ENCODE measurements around the gene GPRC5C. TPM values are rescaled to one million over a fixed set of nuclear protein-coding genes. Genes with fewer than 3 reads are reported as not detected.
A peak's percentile ranks its signal among the peaks of the same experiment; 100 is the strongest.

The GPRC5C gene
- total and polyA plus RNA-seq, 8 donors: 47.3 to 107 (median 54.1) TPM

DNA sequence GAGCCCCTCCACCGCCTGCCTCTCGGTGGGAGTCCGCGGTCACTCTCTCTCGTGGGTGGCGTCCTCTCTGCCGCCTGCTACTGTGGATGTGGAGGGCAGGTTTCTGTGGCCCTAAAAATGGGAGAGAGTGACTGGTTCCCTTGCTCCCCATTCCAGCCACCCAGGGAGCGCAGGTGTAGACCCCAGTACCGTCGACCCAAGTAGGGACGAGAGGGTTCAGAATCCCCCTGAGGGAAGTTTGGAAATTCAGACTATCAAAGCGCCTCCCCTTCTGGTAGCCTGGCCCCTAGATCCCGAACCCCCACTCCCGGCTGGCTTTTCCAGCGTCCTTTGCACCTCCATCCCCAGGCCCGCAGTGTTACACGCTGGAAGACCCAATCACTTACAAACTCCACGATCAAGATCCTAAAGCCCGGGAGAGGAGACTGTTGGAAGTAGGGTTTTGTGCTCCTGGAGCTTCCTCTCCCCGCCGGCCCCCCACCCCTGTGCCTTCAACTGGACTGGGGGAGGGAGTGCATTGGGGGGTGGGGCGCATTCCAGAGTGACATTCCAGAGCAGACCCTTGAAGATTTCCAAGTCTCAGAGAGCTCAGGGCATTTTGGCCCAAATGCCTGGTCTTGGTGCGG lies 991 bp downstream of the GPRC5C start:
- H3K4me1 ChIP-seq: peaks cover 14 to 35% of the 10 kb centered on the region in 2 donors
- H3K36me3 ChIP-seq: no peaks in the 10 kb centered on the region
- TF ChIP-seq, protein P1, sequence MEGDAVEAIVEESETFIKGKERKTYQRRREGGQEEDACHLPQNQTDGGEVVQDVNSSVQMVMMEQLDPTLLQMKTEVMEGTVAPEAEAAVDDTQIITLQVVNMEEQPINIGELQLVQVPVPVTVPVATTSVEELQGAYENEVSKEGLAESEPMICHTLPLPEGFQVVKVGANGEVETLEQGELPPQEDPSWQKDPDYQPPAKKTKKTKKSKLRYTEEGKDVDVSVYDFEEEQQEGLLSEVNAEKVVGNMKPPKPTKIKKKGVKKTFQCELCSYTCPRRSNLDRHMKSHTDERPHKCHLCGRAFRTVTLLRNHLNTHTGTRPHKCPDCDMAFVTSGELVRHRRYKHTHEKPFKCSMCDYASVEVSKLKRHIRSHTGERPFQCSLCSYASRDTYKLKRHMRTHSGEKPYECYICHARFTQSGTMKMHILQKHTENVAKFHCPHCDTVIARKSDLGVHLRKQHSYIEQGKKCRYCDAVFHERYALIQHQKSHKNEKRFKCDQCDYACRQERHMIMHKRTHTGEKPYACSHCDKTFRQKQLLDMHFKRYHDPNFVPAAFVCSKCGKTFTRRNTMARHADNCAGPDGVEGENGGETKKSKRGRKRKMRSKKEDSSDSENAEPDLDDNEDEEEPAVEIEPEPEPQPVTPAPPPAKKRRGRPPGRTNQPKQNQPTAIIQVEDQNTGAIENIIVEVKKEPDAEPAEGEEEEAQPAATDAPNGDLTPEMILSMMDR (IDR thresholded peaks at IDR 0.05): no peak
- intact Hi-C loops (cut with DNase I): no loop called here
- H3K9me3 ChIP-seq: peaks cover 0 to 9% of the 10 kb centered on the region in 2 donors
- H3K4me3 ChIP-seq: peak overlapping the region; percentile 49 to 58
- H3K27me3 ChIP-seq: peaks cover 11 to 71% of the 10 kb centered on the region in 2 donors
- no peak for ATAC-seq
- peak overlapping the region; percentile 63 to 93 for H3K27ac ChIP-seq
- peak in 1 of 4 donors; percentile 49 for DNase-seq

DNA sequence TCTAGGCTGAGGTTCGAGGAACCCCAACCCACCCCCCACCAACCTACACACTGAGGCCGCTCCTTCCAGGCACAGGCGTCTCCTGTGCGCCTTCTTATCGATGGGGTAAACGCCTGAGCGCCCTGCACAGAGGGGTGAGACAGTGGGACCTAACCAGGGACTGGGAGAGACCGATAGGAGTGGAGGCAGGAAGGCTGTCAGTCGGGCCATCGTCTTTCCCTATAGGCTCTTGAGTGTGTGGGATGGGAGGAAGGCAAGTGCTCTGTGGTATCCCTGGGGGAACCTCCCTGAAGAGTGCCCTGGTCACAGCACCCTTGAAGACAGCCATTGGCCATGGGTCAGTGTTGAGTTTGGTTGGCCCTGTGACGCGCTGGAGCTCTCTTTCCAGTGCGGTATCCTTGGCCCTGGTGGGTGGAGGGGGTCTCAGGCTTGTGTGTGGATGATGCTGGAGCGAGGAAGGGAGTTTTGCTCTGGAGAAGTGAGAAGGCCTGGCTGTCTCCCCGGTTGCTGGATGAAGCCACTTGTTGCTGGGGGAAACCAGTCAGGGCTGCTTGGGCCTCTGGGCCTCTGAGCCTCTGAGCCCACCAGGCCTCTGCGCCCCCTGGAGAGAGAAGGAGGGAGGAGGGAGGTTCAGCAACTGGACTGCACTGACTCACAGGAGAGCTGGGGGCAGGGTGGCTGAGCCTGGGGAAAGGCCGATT lies 1.7 kb downstream of the GPRC5C start:
- H3K4me1 ChIP-seq: peaks cover 14 to 35% of the 10 kb centered on the region in 2 donors
- DNase-seq: peak in 1 of 4 donors; percentile 50
- intact Hi-C loops (cut with DNase I): no loop called here
- no peaks in the 10 kb centered on the region for H3K36me3 ChIP-seq
- H3K27me3 ChIP-seq: peaks cover 11 to 65% of the 10 kb centered on the region in 2 donors
- ATAC-seq: no peak
- TF ChIP-seq, protein P1 (IDR thresholded peaks at IDR 0.05): no peak
- peak overlapping the region in 1 of 2 donors; percentile 93 for H3K27ac ChIP-seq
- H3K9me3 ChIP-seq: peaks cover 0 to 16% of the 10 kb centered on the region in 2 donors
- H3K4me3 ChIP-seq: peak overlapping the region; percentile 49 to 58

DNA sequence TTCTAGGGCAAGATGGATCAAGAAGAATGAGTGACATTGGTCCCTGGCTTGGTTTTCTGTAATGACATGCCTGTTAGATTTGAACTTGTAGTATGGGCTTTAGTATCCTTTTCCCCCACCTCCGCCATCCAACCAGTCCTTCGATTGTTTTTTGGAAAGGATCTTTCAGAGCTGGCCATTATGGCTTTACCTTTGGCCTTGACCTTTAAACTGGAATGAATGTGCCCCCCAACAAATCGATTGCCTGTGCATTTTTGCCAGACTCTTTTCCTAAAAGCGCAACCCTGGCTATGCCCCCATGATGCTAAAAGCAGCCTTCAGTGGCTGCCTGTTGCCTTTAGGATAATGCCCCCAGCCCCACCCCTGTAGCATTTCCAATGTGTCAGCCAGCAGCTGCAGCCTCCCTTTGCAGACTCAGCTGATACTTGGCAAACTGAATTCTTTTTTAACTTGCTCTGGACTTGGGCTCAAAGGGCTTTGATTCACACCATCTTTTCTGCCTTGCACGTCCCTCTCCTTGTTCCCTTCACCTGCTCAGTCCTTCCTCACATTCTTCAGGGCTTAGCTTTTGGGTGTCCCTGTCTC lies 4.0 kb downstream of the GPRC5C start:
- H3K27me3 ChIP-seq: peaks cover 11 to 44% of the 10 kb centered on the region in 2 donors
- H3K27ac ChIP-seq: peak overlapping the region in 1 of 2 donors; percentile 41
- TF ChIP-seq, protein P1 (IDR thresholded peaks at IDR 0.05): no peak
- peaks cover 0 to 7% of the 10 kb centered on the region in 2 donors for H3K36me3 ChIP-seq
- DNase-seq (peak in 1 of 4 donors; percentile 4), ATAC-seq (no peak)
- H3K9me3 ChIP-seq: peaks cover 0 to 24% of the 10 kb centered on the region in 2 donors
- peaks cover 8 to 20% of the 10 kb centered on the region in 2 donors for H3K4me1 ChIP-seq
- intact Hi-C loops (cut with DNase I): no loop called here
- no peak overlapping the region for H3K4me3 ChIP-seq

DNA sequence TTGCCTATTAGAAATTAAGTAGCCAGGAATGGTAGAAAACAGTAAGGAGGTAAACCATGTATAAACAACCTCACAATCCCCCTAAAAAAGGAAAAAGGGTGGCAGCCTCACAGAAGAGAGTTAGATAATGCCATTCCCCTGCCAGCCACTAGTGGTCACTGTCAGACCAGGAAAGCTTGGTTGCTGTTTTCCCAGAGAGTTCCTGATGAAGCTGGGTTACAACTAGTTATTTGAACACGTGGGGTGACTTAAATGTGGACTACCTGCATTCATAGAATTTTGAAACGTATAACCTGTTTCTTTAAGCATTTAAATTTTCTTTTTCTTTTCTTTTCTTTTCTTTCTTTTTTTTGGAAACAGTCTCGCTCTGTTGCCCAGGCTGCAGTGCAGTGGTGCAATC lies 5.8 kb downstream of the GPRC5C start:
- TF ChIP-seq, protein P1 (IDR thresholded peaks at IDR 0.05): peak; percentile 30 to 68
- H3K4me3 ChIP-seq: no peak overlapping the region
- ATAC-seq (no peak), DNase-seq (no peak)
- H3K27ac ChIP-seq: no peak overlapping the region
- intact Hi-C loops (cut with DNase I): no loop called here
- H3K9me3 ChIP-seq: peaks cover 0 to 24% of the 10 kb centered on the region in 2 donors
- H3K4me1 ChIP-seq: peaks cover 6 to 11% of the 10 kb centered on the region in 2 donors
- H3K27me3 ChIP-seq: peaks cover 0 to 26% of the 10 kb centered on the region in 2 donors
- H3K36me3 ChIP-seq: peaks cover 0 to 10% of the 10 kb centered on the region in 2 donors
